ENCODE measurements around the gene HOXB13.

HOXB13 gene

DNA sequence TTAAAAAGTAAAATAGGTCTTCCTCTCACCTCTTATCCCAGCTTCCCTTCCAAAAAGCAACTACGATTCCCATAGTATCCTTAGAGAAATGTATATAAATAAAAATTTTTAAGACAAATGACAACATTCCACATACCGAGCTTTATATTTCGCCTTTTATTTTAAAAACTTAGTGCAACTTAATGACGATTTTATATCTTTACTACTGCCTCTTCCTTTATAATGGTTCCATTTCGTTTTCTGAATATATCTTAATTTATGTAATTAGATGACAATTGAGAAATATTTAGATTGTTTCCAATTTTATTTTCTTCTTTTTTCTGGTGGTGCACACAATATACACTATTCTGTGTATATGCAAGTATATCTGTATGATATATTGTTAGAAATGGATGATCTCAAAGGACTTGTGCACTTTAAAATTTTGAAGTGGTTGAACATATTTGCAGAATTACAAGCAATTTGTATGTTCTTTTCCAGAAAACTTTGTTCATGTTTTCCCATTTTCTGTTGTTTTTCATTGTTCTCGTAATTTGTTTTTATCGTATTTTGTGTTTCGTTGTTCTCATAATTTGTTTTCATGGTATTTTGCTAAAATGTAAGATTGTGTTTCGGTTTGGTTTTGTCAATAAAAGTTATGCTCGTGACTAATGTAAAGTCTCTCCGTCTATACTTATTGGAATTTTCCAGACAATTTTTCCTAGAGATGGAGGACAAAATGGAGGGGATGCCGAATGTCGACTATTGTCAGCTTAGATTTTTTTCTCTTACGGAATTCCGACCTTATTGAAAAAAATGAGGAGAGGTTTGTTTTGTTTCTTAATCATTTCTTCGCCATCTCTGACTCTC, 20.4 kb upstream of the HOXB13 start:
- no peak for DNase-seq

DNA sequence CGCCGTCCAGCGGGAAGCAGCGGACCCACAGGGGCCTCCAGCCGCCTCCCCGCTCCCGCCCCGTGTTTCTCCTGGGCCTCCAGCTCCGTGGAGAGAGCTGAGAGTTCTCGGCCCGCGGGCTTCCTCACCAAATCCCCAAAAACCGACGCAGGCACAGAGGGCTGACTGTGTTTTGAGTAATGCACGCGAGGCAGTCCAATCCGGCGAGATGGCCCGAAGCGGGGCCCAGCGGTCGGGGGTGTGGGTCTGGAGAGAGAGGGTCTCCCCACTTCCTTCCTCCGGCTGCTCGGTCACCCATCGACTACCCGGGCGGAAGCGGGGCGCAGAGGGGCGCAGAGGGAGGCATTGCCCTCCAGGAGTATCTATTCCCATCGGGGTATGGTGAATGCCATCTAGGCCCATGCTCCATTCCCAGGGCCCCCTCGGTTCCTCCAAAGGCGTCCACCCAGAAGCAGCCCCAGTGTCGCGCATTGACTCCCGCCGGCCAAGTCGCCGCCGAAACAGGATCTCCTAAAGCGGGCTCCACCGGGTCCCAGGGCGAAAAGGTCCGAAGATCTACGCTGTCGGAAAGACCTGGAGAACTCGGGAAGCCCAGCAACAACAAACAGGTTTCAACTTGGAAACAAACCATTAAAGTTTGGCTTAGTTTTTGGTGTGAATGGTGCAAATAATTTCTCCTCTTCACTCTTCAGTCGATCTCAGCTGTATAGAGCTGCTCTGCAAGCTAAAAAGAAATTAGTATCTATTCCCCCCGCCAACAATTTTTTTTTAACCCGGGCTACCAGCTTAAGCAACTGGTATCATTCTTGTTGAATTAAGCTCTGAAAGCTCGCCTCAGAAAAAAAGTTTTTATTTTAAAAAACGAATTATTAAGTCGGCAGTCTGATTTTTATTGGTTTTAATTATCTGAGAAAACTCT, 19.2 kb upstream of the HOXB13 start:
- DNase-seq, result no peak

DNA sequence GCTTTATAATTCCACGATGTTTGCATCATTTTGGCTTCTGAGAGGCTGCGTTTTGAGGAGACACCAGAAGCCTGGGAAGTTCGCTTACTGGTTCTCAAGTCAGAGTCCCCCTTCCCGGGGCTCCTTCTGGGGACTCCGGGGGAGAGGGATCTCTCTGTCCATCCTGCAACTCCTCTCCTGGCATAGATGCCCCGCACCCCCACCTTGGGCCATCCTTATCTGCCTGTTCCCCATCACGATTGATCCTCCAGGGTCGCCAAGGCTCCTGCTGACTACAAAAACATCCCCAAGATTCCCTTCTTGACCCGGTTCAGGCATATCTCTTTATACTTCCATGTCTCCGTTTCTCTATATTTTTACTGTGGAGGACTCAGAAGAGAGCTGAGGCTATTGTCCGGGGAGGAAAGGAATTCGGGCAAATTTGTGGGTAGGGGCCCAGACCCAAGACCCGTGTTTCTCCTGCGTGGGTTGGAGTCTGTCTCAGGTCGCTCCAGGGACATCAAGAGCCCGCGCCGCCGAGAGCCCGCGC, 18.4 kb upstream of the HOXB13 start:
- DNase-seq, result no peak

DNA sequence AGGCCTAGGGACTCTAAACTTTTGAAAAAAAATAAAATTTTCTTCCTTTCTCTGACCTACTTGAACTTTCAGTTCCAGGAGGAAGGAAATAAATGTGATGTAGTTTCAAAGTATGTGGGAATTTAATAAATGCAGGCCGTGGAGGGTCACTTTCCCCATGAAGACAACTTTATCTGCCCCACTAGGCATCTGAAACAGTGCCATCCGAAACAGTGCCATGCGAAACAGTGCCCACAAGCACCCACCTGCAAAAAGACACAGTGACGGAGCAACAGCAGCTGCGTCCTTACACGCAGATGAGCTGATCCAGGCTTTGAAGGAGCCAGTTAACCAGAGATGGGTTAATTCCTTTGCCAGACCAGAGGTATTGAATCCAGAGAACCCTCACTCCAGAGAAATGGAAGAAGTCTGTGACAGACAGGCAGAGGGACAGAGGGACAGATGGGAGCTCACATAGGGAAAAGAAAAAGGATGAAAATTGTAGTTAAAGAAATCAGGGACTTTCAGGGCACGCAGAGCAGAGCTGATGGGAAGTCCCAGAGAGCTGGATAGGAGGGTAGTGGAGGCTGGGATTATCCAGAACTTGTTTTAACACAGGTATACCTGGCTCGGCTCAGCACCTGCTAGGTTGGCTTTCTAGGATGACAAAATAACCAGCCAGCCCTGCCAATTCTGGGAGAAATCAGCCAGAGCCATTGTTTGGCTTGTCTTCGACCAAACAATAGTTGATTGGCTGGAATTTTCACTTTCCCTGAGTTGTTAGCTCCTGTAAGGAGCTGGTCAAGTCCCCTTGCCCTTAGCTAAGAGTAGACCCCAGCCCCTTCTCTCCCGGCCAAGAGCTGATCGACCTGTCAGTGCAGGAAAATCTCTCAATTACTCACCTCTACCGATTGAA, 17.1 kb upstream of the HOXB13 start:
- no peak for DNase-seq

DNA sequence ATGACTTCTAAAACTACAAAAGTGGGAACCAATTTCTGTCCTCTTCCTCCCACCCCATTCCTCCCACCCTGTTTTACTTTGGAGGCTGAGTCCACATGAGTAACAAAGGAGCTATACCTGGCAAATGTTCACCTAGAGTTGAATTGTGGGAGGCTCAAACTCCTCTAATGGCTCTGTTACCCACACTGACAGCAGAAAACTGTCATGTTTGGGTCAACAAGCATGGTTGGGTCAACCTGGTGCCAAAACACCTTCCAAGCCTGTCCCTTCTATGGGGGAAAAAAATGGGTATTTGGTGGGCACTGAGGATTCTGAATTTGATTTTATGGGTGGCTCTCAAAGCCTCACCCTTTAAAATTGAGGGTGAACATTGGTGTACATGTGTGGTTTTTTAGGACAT, 12.0 kb upstream of the HOXB13 start:
- no peak for DNase-seq

DNA sequence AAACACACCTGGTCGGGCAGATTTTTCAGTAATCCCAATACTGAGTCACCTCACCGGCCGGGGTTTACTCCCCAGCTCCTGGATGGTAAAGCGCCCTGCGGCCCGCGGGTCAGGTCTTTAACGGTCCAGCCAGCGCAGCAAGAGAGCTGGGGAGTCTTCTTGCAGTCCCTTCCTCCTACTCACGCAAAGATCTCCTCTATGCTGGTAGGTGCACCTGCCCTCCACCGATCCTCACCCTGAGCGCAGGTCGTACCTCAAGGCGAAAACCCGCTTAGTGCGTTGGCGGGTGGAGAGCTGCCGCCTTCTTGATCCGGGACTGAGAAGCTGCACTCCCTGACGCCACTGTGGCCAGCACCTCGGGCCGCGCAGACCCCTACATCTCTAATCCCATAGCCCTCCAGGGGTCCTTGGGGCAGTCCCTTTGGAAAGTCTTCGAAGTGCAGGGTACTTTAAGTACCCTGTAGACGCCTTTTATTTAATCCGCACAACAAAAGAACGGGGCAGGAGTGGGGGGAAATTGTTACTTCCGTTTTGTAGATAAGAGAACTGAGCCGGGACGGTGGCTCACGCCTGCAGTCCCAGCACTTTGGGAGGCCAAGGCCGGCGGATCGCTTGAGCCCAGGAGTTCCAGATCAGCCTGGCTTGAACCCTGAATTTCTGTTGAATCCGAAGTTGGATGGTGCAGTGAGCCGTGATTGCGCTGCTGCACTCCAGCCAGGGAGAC, 10.4 kb upstream of the HOXB13 start:
- no peak for DNase-seq

DNA sequence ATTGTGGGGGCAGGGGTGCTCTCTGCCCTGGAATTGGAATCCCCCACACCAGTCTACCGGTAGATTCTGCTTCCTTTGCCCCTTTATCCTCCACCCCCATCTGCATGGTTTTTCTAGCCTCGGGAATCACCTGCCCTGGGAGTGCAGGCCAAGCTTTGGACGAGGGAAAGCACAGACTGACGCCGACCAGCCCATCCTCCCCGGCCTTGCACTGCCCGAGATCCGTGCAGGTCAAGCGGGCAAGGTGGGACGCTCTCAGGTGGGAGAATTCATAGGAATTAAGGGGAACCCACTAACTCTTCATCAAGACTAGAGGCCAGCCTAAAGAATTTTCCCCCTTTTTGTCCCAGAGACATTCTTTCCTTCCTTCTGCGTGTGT, 9.9 kb upstream of the HOXB13 start:
- no peak for DNase-seq

DNA sequence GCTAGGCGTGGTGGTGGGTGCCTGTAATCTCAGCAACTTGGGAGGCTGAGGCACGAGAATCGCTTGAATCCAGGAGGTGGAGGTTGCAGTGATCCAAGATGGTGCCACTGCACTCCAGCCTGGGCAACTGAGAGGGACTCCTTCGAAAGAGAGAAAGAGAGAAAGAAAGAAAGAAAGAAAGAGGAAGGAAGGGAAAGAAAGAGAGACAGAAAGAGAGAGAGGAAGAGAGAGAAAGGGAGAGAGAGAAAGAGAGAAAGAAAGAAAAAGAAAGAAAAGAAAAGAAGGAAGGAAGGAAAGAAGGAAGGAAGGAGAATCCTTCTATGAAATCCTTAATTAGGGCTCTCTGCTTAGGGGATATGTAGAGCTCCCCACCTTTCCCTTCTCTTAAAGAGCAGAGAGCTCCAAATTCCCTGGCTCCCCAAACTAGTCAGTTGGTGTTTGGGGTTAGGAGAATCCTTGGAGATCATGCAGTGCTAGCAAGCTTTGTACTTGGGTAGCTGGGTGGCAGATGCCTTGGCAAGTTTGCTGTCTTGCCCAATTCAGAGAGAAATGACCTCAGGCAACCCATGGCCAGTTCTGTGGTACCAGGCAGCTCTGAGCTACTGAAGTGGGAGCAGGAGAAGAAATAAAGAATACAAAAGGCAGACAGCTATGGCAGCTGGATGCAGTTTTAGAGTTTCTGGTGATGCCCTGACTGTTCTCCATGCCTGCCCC, 8.9 kb upstream of the HOXB13 start:
- DNase-seq, result no peak

DNA sequence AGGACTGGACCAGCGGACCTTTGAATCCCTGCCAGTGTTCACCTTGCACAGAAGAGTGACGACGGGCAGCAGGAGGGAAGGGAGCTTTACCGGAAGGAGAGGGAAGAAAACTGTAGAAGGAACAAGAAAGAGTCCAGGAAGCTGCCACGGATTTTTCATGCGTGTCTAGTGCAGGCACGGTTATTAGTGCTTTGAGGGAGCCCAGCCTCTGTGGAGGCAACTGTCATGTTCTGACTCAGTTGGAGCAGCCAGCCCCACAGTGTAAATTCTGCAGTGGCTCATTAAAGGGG, 6.5 kb upstream of the HOXB13 start:
- no peak for DNase-seq

DNA sequence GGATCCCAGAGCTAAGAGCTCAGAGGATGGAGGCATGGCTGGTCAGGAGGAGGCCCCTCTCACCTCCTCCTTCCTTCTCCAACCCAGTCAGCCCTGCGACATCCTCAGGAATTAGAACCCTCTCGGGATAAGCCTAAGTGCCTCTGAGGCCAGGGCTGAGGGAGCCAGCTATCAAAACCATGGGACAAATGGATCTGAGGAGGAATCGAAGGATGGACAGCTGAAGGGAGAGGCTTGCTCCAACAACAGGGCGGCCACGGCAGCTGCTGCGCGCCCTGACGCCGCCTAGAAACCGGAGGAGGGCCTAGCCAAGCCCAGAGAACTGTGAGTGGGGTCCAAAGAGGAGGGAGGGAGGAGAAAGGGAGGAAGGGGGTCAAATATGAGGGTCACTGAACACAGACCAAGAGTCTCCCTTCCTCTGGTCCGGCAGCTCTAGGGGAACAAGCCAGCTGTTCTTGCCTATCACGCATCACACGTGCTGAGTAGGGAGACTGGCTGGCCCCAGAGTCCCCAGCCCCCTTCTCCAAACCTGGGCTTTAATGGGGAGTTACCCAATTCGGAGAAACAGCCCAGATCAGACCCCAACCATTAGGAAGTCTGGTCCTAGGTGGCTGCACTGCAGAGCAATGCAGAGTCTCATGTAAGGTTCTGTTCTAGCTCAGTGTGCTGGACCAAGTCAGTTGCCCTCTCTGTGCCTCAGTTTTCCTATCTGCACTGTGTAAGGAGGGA, 5.9 kb upstream of the HOXB13 start:
- DNase-seq, result no peak

DNA sequence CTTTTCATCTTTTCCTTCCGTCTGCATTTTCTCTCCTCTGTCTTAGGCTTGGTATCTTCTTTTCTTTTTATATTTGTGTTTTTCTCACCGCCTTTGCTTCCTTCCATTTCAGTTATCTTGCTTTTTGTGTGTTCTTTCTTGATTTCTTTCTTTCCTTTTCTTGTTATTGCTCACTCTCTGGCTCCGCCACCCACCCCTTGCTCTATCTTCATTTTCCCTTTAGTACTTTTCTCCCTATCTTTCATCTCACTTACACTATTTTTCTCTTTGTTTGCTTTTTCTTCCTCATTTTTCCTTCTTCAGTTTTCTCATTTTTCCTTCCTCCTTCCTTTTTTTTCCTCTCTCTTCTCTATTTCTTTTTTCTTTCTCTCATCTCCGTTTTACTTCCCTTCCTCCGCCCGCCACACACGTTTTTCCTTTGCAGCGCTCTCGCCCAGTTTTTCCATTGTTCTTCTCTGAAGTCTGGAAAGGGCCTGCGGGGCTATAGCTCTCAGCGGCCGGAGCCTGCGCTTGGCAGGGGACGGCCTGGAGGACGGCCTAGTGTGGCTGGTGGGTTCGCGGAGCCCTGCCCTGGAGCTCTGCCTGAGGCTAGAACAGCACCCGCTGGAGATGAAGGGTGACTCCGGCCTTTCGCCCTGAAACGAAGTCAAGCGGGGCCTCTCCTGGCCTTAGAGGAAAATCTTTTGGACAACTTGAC, 5.2 kb upstream of the HOXB13 start:
- no peak for DNase-seq

DNA sequence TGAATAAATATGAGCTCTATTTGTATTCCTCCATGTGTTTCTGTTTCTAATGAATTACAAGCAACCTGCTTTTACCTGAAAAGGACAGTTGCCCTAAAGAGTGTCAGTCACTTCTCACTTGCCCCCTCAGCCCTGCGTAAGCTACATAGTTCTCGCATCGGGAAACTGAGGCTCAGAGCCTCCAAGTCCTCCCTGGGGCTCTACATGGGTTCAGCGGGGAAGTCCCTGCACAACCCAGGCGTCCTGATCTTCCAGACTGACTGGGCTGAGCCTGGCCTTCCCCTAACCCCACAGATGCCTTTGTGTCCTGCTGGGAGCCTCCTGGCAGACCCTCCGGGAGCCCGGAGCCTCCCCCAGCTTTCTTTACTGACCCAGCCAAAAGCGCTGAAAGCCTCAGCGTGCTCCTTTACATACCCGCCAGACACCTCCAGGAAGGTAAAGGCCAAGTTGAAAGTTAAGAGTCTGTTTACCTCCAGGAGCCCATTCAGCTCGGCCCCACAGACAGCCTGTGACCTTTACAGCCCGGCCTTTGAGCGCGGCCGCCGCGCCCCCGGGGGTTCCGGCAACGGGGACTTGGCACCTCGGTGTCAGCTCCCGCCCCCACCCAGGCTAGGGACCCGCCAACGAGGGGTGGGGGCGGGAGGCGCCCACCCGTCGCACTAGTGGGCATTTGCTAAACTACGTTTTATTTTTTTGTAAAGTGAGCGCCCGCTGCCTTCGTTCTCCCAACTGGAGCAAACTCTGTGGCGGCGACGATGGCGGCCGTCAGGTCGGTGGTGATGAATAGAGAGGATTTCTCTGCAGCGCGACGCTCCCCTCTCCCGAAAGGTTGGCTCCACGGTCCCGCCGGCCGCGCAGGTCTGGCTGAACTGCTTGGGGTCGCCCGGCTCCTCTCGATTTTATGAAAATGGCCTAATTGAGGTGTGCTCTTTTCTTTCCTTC, 4.4 kb upstream of the HOXB13 start:
- DNase-seq, result no peak

DNA sequence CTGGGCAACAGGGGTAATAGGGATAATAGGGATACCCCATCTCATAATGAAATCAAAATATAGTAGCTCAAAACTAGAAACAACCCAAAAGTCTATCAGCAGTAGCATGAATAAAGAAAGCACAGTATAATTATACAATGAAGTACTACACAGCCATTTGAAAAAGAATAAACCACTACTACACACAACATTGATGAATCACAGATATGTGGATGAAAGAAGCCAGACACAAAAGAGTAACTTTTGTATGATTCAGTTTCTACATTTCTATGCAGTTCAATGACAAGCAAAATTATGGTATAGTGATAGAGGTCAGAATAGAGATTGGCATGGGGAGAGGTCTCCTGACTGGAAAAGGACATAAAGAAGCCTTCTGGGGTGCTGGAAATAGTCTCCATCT, 2.8 kb upstream of the HOXB13 start:
- DNase-seq, result no peak

DNA sequence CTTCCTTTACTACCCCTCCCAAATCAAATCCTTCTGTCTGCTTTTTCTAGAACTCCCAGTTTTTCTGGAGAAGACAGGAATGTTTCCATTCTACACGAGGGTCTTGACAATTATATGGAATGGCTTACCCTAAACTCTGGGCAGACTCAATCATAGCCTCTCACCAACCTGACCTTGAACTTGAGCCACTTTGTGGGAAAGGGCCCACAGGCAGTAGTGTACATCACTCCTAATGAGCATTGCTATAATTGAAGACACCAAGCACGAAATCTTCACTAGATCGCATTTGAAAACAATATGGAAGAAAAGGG, 1.6 kb upstream of the HOXB13 start:
- DNase-seq, result no peak

DNA sequence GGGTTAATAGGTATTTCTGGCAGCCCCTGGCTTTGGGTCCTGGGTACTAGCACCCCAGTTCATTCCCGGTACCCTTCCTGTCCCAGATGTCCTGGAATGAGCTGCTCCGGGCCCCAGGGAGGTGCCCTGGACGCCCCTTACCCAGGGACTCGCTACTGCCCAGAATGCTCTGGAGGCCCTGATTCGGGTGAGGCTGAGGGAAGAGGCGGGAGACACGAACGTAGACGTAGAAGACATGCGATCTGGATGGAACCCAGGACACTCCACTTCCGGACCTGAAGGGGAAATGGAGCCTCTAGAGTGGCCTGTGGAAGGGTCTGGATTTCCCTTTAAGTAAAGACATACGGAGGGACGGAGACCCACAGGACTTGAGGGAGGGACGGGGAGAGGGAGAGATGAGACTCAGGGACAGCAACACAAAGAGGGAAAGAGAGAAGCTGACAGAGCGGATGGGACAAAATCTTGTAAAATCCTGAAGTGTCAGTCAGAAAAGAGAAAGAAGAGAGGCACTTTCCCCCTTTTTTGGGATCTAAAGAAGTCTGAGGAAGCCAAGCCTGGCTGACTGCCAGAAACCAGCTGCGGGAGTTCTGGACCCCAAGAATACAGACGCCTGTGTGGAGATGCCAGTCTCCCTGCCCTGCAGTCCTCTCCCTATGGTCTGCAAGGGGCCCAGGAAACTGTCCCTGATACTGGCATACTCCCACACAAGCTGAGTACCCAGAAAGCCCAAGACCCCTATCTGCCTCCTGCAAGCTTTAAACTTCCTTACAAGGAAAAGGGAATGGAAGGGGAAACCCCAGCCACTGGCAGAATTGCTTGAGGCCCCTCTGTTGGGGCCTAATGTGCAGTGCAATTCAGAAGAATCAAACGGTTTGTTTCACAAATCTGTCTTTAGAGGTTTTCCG, 1.0 kb upstream of the HOXB13 start:
- DNase-seq, result no peak

DNA sequence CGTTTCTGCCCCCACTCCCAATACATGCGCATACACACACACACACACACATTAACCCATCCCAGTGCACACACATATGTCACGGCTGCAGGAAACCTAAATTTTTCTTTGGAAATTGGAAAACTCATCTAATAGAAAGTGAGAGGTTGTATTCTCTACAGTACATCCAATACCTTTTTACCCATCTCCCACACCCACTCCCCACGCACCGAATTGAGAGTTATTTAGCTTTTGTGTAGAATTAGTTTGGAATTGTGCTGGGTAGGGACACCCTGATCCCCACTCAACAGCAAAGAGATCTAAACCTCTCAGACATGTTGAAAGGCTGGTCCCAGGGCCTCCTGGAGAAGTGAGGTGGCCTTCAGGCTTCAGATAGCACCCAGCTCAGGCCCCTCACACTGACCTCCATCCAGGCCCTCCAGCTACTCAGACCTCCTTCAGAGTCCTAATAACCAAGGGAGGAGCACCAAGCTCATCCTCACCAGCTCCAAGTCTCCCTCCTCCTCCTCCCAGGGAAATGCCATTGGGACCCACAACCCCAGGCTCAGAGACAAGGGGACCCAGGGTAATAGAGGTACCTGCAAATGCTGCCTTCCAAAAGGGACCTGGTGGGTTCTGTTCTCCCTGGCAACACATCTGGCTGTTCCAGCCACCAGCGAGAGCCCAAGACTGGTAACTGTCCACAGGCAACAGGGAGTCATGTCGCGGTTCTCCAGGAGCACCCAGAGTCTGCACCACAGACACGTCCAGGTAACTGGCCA, 955 bp downstream of the HOXB13 start:
- no peak for DNase-seq

DNA sequence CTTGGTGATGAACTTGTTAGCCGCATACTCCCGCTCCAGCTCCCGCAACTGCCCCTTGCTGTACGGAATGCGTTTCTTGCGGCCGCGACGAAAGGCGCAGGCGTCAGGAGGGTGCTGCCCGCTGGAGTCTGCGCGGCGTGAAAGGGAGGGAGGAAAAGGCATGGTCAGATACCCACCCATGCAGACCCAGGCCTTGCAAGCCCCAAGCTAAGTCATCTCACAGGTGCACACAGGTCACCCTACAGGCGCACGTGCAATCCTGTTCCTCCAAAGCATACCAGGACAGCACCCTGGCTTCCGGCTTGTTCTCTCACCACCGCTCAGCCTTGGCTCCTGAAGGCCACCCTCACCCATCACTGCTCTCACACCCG, 1.6 kb downstream of the HOXB13 start:
- no peak for DNase-seq

All from T-helper 2 cell (primary cell).